CD4-positive, alpha-beta T cell treated with Interleukin-10 for 1 hour (primary cell): Measurements from ENCODE around the gene ARFRP1.

Experiments
- DNase-seq: peaks from one replicate; pipeline ENCODE4 v3.0.0-alpha.2; 2020

Gene ARFRP1

GRCh38 chr20:63701329-63702035 is 6.3 kb downstream of the ARFRP1 start:
- no peak for DNase-seq

GRCh38 chr20:63701051-63701328 is 6.8 kb downstream of the ARFRP1 start:
- DNase-seq: no peak

GRCh38 chr20:63700199-63701050 is 7.4 kb downstream of the ARFRP1 start:
- no peak for DNase-seq

GRCh38 chr20:63699466-63700198 is 8.1 kb downstream of the ARFRP1 start:
- no peak for DNase-seq

- no peak for DNase-seq
Measured at GRCh38 chr20:63698739-63699465, 8.9 kb downstream of the ARFRP1 start.

GRCh38 chr20:63697868-63698545 is 9.8 kb downstream of the ARFRP1 start:
- no peak for DNase-seq

- DNase-seq: no peak
Measured at GRCh38 chr20:63697357-63697867, 10.4 kb downstream of the ARFRP1 start.

- DNase-seq: no peak
Measured at GRCh38 chr20:63696628-63697356, 11.0 kb downstream of the ARFRP1 start, which contains the start of gene TNFRSF6B. TNFRSF6B (plus strand) TSS chr20:63696652; CDS start chr20:63696768, 116 bp downstream.

GRCh38 chr20:63696306-63696627 is 11.5 kb downstream of the ARFRP1 start:
- peak; percentile 35 for DNase-seq

GRCh38 chr20:63695424-63696305 is 12.1 kb downstream of the ARFRP1 start:
- DNase-seq: no peak

- no peak for DNase-seq
Measured at GRCh38 chr20:63694584-63695423, 13.0 kb downstream of the ARFRP1 start.

GRCh38 chr20:63693733-63694583 is 13.8 kb downstream of the ARFRP1 start:
- DNase-seq: no peak

- DNase-seq: no peak
Measured at GRCh38 chr20:63693083-63693732, 14.6 kb downstream of the ARFRP1 start.

GRCh38 chr20:63692436-63693082 is 15.2 kb downstream of the ARFRP1 start:
- DNase-seq: no peak

- no peak for DNase-seq
Measured at GRCh38 chr20:63691711-63692435, 15.9 kb downstream of the ARFRP1 start.

GRCh38 chr20:63690898-63691710 is 16.7 kb downstream of the ARFRP1 start:
- DNase-seq: no peak
